HEK293 (cell line): ENCODE results near the gene PJVK.

Experiments used
- BCL11B ChIP-seq: fragments of 450-650 bp; formaldehyde crosslinking; IDR thresholded peaks from 2 replicates; pipeline ENCODE4 v1.5.1; 2016; ENCODE audit warnings: low read depth, missing biosample characterization, missing genetic modification characterization
- GFI1B ChIP-seq: fragments of 450-650 bp; formaldehyde crosslinking; IDR thresholded peaks from 2 replicates; pipeline ENCODE4 v1.5.1; 2016; ENCODE audit warnings: missing biosample characterization, missing genetic modification characterization
- GLIS2 ChIP-seq: fragments of 450-650 bp; formaldehyde crosslinking; IDR thresholded peaks from 2 replicates; pipeline ENCODE4 v1.5.1; 2016; ENCODE audit warnings: missing biosample characterization, missing genetic modification characterization
- KLF1 ChIP-seq: fragments of 450-650 bp; formaldehyde crosslinking; IDR thresholded peaks from 2 replicates; pipeline ENCODE4 v1.5.1; 2016; ENCODE audit warnings: missing biosample characterization, missing genetic modification characterization
- KLF8 ChIP-seq: fragments of 450-650 bp; formaldehyde crosslinking; IDR thresholded peaks from 2 replicates; pipeline ENCODE4 v1.5.1; 2016; ENCODE audit warnings: missing biosample characterization, missing genetic modification characterization
- PATZ1 ChIP-seq: fragments of 450-650 bp; formaldehyde crosslinking; IDR thresholded peaks from 2 replicates; pipeline ENCODE4 v1.5.1; 2016; ENCODE audit warnings: missing biosample characterization, missing genetic modification characterization
- PRDM10 ChIP-seq: fragments of 450-650 bp; formaldehyde crosslinking; IDR thresholded peaks from 2 replicates; pipeline ENCODE4 v1.5.1; 2016; ENCODE audit warnings: missing biosample characterization, missing genetic modification characterization
- PRDM4 ChIP-seq: fragments of 450-650 bp; formaldehyde crosslinking; IDR thresholded peaks from 2 replicates; pipeline ENCODE4 v1.5.1; 2017; ENCODE audit warnings: missing biosample characterization, missing genetic modification characterization
- REST ChIP-seq: fragments of 450-650 bp; formaldehyde crosslinking; IDR thresholded peaks from 2 replicates; pipeline ENCODE4 v1.5.1; 2016; ENCODE audit warnings: missing biosample characterization, missing genetic modification characterization
- SETDB1 ChIP-seq: IDR thresholded peaks from one replicate; pipeline ENCODE4 v1.6.1; 2017; ENCODE audit warnings: mild to moderate bottlenecking, low read length, moderate library complexity, mixed read lengths; ENCODE audit not compliant: insufficient read length
- SP2 ChIP-seq: fragments of 450-650 bp; formaldehyde crosslinking; IDR thresholded peaks from 2 replicates; pipeline ENCODE4 v1.5.1; 2016; ENCODE audit warnings: missing biosample characterization, missing genetic modification characterization
- ZBTB17 ChIP-seq: fragments of 450-650 bp; formaldehyde crosslinking; IDR thresholded peaks from 2 replicates; pipeline ENCODE4 v1.5.1; 2016; ENCODE audit warnings: missing biosample characterization, missing genetic modification characterization
- ZBTB20 ChIP-seq: fragments of 450-650 bp; formaldehyde crosslinking; IDR thresholded peaks from 2 replicates; pipeline ENCODE4 v1.5.1; 2016; ENCODE audit warnings: missing biosample characterization, missing genetic modification characterization
- ZEB2 ChIP-seq: fragments of 450-650 bp; formaldehyde crosslinking; IDR thresholded peaks from 2 replicates; pipeline ENCODE4 v1.5.1; 2016; ENCODE audit warnings: missing biosample characterization, missing genetic modification characterization
- ZNF157 ChIP-seq: fragments of 450-650 bp; formaldehyde crosslinking; IDR thresholded peaks from 2 replicates; pipeline ENCODE4 v1.5.1; 2016; ENCODE audit warnings: missing biosample characterization, missing genetic modification characterization
- ZNF184 ChIP-seq: fragments of 450-650 bp; IDR thresholded peaks from 2 replicates; pipeline ENCODE4 v1.5.1; 2018; ENCODE audit warnings: missing biosample characterization, mild to moderate bottlenecking, missing genetic modification characterization
- ZNF2 ChIP-seq: fragments of 450-650 bp; formaldehyde crosslinking; IDR thresholded peaks from 2 replicates; pipeline ENCODE4 v1.5.1; 2016; ENCODE audit warnings: missing biosample characterization, missing genetic modification characterization
- ZNF274 ChIP-seq, 2 experiments: fragments of 200-500 bp in 1 of 2; fragments of 450-650 bp in 1 of 2; sonication (Bioruptor generic) in 1 of 2; formaldehyde crosslinking in 1 of 2; IDR thresholded peaks; 2 replicates each; pipeline versions ENCODE4 v1.5.1 to v1.6.1; 2014 to 2016; ENCODE audit warnings: borderline replicate concordance in 1 of 2, inconsistent platforms in 1 of 2, low read length in 1 of 2, missing biosample characterization in 1 of 2, missing genetic modification characterization in 1 of 2
- ZNF335 ChIP-seq: fragments of 450-650 bp; formaldehyde crosslinking; conservative IDR thresholded peaks from 2 replicates; pipeline ENCODE4 v1.5.1; 2016; ENCODE audit warnings: missing biosample characterization, missing genetic modification characterization
- ZNF473 ChIP-seq: fragments of 450-650 bp; formaldehyde crosslinking; IDR thresholded peaks from 2 replicates; pipeline ENCODE4 v1.5.1; 2017; ENCODE audit warnings: missing biosample characterization, missing genetic modification characterization
- ZNF549 ChIP-seq: fragments of 450-650 bp; IDR thresholded peaks from 2 replicates; pipeline ENCODE4 v1.5.1; 2018; ENCODE audit warnings: missing biosample characterization, missing genetic modification characterization, mild to moderate bottlenecking, inconsistent platforms, moderate library complexity
- ZNF558 ChIP-seq: fragments of 450-650 bp; formaldehyde crosslinking; IDR thresholded peaks from 2 replicates; pipeline ENCODE4 v1.5.1; 2016; ENCODE audit warnings: missing biosample characterization, missing genetic modification characterization
- ZSCAN30 ChIP-seq: fragments of 450-650 bp; IDR thresholded peaks from 2 replicates; pipeline ENCODE4 v1.5.1; 2018; ENCODE audit warnings: missing biosample characterization, mild to moderate bottlenecking, missing genetic modification characterization, moderate library complexity
- ZSCAN4 ChIP-seq: fragments of 450-650 bp; formaldehyde crosslinking; IDR thresholded peaks from 2 replicates; pipeline ENCODE4 v1.5.1; 2017; ENCODE audit warnings: missing biosample characterization, missing genetic modification characterization

Gene PJVK

GRCh38 chr2:178478439-178479274, 27.5 kb downstream of the PJVK start, which contains the start of gene FKBP7 (continued):
- TF ChIP-seq ZEB2 (tag by site-specific recombination) (peak; percentile 62), PATZ1 (tag by site-specific recombination) (peak; percentile 79), ZNF184 (tag by site-specific recombination) (no peak), GFI1B (tag by site-specific recombination) (no peak), ZBTB17 (tag by site-specific recombination) (peak; percentile 92), ZNF274 (IDR thresholded peaks at IDR 0.05; ENCODE audit: low read length) (no peak), ZNF274 (tag by site-specific recombination; IDR thresholded peaks at IDR 0.05; ENCODE audit: borderline replicate concordance) (no peak), ZSCAN30 (peak; percentile 65), PRDM4 (peak; percentile 93), BCL11B (tag by site-specific recombination) (no peak), PRDM10 (tag by site-specific recombination) (peak; percentile 32; the same call in 1 of the 2 replicates), GLIS2 (tag by site-specific recombination) (peak; percentile 74), KLF1 (tag by site-specific recombination) (peak; percentile 70), REST (tag by site-specific recombination) (0 out of 2 replicates have a peak, but pooled peaks have one; percentile 33), ZNF157 (tag by site-specific recombination) (no peak), ZNF335 (tag by site-specific recombination) (peak; percentile 96), ZNF2 (tag by site-specific recombination) (peak; percentile 45; the same call in 1 of the 2 replicates), ZNF558 (tag by site-specific recombination) (no peak), SETDB1 (peak; percentile 72), ZNF473 (tag by site-specific recombination) (no peak), ZNF549 (tag by site-specific recombination) (no peak), SP2 (tag by site-specific recombination) (peak; percentile 64), KLF8 (tag by site-specific recombination) (peak; percentile 59), ZSCAN4 (tag by site-specific recombination) (no peak), ZBTB20 (tag by site-specific recombination) (peak; percentile 74)
